Hematopoietic multipotent progenitor cell treated with erythropoietin and hydrocortisone succinate and interleukin-3 and kit ligand, for 17 days (in vitro differentiated cells): ENCODE results near the gene ADPRM.
A peak's percentile ranks its signal among the peaks of the same experiment; 100 is the strongest.

Source experiments
- DNase-seq: peaks from one replicate; pipeline ENCODE4 v3.0.0-alpha.2; 2015; ENCODE audit warnings: low spot score

The ADPRM gene

DNA sequence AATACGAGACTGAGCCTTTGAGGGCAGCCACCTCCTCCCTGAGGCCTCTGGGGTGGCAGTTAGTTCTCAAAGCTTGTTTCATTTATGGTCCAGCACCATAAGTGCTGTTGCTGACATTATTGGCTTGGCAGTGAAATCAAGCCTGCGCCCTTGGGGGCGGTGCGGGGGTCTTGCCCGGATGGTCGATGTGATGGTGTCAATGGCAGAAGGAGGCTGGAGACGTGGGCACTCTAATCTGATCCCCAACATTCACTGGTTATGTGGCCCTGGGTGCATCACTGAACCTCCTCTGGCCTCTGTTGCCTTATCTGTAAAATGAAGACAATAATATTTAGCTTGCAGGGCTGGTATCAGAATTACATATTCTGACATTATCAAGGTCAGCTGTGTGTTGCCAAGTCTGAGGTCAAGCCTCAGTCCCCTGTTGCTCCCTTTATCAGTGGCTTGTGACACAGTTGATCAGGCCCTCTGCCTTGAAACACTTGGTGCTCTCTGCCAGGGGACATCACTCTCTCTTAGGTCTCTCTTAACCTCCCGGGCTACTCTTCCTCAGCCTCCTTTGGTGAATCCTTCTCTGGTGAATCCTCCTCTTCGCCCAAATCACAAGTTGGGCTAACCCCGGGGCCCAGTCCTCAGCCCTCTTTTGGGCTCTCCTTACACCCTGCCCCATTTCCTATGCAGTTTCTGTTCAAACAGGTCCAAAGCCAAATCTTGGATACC is 44.2 kb downstream of the ADPRM start:
- no peak for DNase-seq

GRCh38 chr17:10742431-10742830 is 45.0 kb downstream of the ADPRM start:
- DNase-seq = no peak

- DNase-seq = no peak
These were observed 46.1 kb downstream of the ADPRM start for GRCh38 chr17:10743316-10744009.

- DNase-seq = no peak
These were observed 47.2 kb downstream of the ADPRM start for GRCh38 chr17:10744501-10745000.

DNA sequence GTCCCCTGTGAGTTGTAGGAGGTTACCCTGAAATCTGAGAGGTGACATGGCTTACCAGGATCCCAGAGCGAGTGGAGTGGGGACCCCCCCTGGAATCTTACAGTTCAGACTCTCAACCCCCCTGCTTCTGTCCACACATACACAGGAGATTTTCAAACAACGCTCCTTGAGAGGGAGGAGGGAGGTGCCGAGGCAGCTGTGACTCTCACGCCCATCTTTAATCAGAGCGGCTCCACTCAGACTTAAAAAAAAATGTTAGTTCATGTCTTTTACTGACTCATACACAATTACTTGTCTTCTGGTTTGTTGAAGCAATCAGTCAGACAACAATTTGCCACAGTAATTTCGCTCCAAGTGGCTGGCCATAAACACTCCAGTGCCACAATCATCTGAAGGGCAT is 47.8 kb downstream of the ADPRM start:
- no peak for DNase-seq

- DNase-seq = no peak
These were observed 51.3 kb downstream of the ADPRM start for GRCh38 chr17:10748531-10749181.

GRCh38 chr17:10750210-10750609 is 52.8 kb downstream of the ADPRM start:
- DNase-seq = no peak

GRCh38 chr17:10751563-10751962 is 54.2 kb downstream of the ADPRM start:
- no peak for DNase-seq

- DNase-seq = no peak
These were observed 55.3 kb downstream of the ADPRM start for GRCh38 chr17:10752696-10753095.

GRCh38 chr17:10754109-10754508 is 56.7 kb downstream of the ADPRM start:
- peak; percentile 13 for DNase-seq

- DNase-seq = no peak
These were observed 57.6 kb downstream of the ADPRM start for GRCh38 chr17:10754861-10755591.

DNA sequence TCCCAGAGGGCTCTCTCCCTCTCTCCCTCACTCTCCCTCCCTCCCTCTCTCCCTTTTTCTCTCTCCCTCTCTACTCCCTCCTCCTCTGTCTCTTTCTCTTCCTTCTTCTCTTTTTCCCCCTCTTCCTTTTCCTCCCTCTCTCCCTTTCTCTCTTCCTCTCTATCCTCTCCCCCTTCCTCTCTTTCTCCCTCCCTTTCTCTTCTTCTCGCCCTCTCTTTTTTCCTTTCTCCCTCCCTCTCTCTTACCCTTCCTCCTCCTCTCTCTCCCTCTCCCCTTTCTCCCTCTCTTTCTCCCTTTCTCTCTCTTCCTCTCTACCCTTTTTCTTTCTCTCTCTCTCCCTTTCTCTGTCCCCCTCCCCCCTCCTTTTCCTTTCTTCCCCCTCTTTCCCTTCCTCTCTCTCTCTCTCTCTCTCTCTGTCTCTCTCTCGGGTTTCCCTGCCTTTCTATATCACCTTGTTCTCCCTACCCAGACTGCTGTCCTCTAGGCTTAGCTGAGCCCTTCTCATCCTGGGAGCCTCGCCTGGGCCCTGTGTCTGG is 58.3 kb downstream of the ADPRM start:
- no peak for DNase-seq

GRCh38 chr17:10756185-10756584 is 58.8 kb downstream of the ADPRM start:
- DNase-seq = no peak

DNA sequence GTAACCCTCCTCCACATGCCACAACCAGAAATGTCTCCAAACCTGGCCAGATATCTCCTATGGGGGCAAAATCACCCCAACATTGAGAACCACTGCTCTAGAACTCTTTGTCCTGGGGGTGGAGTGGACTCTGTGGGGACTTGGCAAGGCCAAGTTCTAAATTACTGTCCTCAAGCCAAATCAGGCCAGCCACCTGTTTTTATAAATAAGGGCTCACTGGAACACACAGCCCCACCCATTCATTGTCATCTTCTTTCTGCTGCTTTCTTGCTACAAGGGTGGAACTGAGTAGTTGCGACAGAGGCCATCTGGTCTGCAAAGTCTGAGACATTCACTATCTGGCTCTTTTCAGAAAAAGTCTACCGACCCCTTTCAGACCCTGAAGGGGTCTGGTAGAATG is 59.2 kb downstream of the ADPRM start:
- DNase-seq = no peak

DNA sequence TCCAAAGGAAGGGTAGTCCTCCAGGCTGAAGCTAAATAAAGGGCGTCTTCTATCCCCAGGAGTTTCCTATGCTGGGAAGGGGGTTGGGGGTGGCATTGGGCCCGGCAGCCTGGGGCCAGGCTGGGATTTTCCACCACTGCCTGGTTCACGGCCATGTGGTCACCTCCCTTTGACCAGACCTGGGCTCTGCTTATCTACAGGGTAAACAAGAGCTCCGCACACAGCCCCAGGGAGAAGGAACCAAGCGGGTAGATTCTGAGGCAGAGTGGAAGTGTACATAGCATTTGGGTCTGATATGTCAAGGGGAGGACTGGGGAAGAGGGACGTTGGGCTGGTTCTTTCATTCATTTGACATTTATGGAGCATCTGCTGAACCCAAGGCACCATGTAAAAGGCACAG is 59.7 kb downstream of the ADPRM start:
- DNase-seq = no peak

GRCh38 chr17:10757647-10758046 is 60.3 kb downstream of the ADPRM start:
- DNase-seq = no peak

GRCh38 chr17:10758062-10758461 is 60.7 kb downstream of the ADPRM start:
- no peak for DNase-seq
